HepG2 (cell line): ENCODE measurements around the gene FBXW4. TPM values are rescaled to one million over a fixed set of nuclear protein-coding genes. Genes with fewer than 3 reads are reported as not detected.

ENCODE experiments used
- ATAC-seq: fragments of 200-7000 bp; cut with Tn5 transposase; 3 replicates; pipeline ENCODE4 v1.9.1; 2020; ENCODE audit warnings: mild to moderate bottlenecking, moderate library complexity
- BruUV-seq: library from RNA; stranded (reverse); fragments of 400-500 nt; replicated peaks from 2 replicates; lab custom pipeline; 2021; lab: Mats Ljungman, UMichigan
- CTCF ChIA-PET: fragments of 300-600 bp; formaldehyde crosslinking; extraction: SDS; loops from one replicate; lab custom pipeline; 2021; ENCODE audit warnings: low total read pairs, inconsistent platforms, low intra/inter-chr PET ratio; lab: Yijun Ruan, JAX
- POLR2A ChIA-PET: fragments of 350-600 bp; sonication (Branson Sonifier 250); formaldehyde crosslinking; loops from one replicate; lab custom pipeline; 2020; ENCODE audit warnings: antibody characterized with exemption, inconsistent platforms; lab: Yijun Ruan, JAX
- DNase-seq: peaks from one replicate; pipeline ENCODE4 v3.0.0-alpha.2; 2015; ENCODE audit warnings: low spot score
- FAIRE-seq: peaks from 3 replicates; lab custom pipeline; 2011; peaks lifted over from hg19 to GRCh38; lab: Jason Lieb, UNC
- H2AFZ ChIP-seq: one replicate; pipeline ENCODE4 v1.6.1; 2011; ENCODE audit warnings: low read length, inconsistent platforms
- H3K27ac ChIP-seq: fragments of 300-600 bp; 3 replicates; pipeline ENCODE4 v1.8.0; 2011; ENCODE audit warnings: mixed run types, mild to moderate bottlenecking, mixed read lengths, low read length, inconsistent platforms; ENCODE audit not compliant: insufficient read depth; ENCODE audit errors: extremely low read length
- H3K27me3 ChIP-seq, 2 experiments: fragments of 200-600 bp in 1 of 2; 2 replicates in 1 of 2; 3 replicates in 1 of 2; pipeline versions ENCODE4 v1.6.0 to v1.8.0; 2011; ENCODE audit warnings: low read length in 2 of 2, mild to moderate bottlenecking in 2 of 2, moderate library complexity in 2 of 2, inconsistent platforms in 1 of 2; ENCODE audit not compliant: insufficient read depth in 2 of 2, control insufficient read depth in 1 of 2
- H3K36me3 ChIP-seq, 2 experiments: fragments of 200-600 bp in 1 of 2; replicated peaks in 1 of 2; 2 replicates in 1 of 2; 3 replicates in 1 of 2; pipeline versions ENCODE4 v1.5.1 to v1.8.0; 2011; ENCODE audit warnings: low read length in 2 of 2, inconsistent platforms in 1 of 2; ENCODE audit not compliant: insufficient read depth in 2 of 2, control insufficient read depth in 1 of 2
- H3K4me1 ChIP-seq: 2 replicates; pipeline ENCODE4 v1.5.1; 2012; ENCODE audit warnings: low read length, inconsistent platforms; ENCODE audit not compliant: insufficient read depth
- H3K4me2 ChIP-seq: 2 replicates; pipeline ENCODE4 v1.6.0; 2011; ENCODE audit warnings: low read depth, low read length, inconsistent platforms
- H3K4me3 ChIP-seq, 3 experiments: fragments of 200-600 bp in 1 of 3; sonication (generic), shearing (Covaris generic) in 1 of 3; replicated peaks in 1 of 3; 2 replicates each; pipeline ENCODE4 v1.5.1; 2011 to 2016; ENCODE audit warnings: low read length in 3 of 3, inconsistent platforms in 2 of 3, low read depth in 2 of 3, mild to moderate bottlenecking in 2 of 3, control low read depth in 1 of 3, mixed read lengths in 1 of 3; ENCODE audit not compliant: insufficient read depth in 1 of 3
- H3K79me2 ChIP-seq: one replicate; pipeline ENCODE4 v1.6.1; 2011; ENCODE audit warnings: low read length, inconsistent platforms; ENCODE audit not compliant: insufficient read depth
- H3K9ac ChIP-seq: 2 replicates; pipeline ENCODE4 v1.6.0; 2011; ENCODE audit warnings: mild to moderate bottlenecking, low read depth, low read length, inconsistent platforms; ENCODE audit not compliant: insufficient read depth
- H3K9me3 ChIP-seq: 2 replicates; pipeline ENCODE4 v1.5.1; 2012; ENCODE audit warnings: mild to moderate bottlenecking, low read length
- H4K20me1 ChIP-seq: 2 replicates; pipeline ENCODE4 v1.6.0; 2011; ENCODE audit warnings: inconsistent platforms, mild to moderate bottlenecking, low read length, moderate library complexity; ENCODE audit not compliant: insufficient read depth
- AGO2 ChIP-seq: fragments of 200-400 bp; formaldehyde crosslinking; optimal IDR thresholded peaks from 2 replicates; pipeline ENCODE3; 2017; ENCODE audit warnings: mild to moderate bottlenecking, low read depth, low read length, moderate library complexity
- SOX6 ChIP-seq, 2 experiments: fragments of 450-650 bp in 1 of 2; sonication (generic) in 1 of 2; formaldehyde crosslinking in 1 of 2; IDR thresholded peaks; 2 replicates each; pipeline versions ENCODE4 v1.4.0 to v1.6.1; 2017 to 2020; ENCODE audit warnings: antibody characterized with exemption in 1 of 2, mild to moderate bottlenecking in 1 of 2, missing genetic modification reagents in 1 of 2
- TSC22D2 ChIP-seq: sonication (generic); formaldehyde crosslinking; IDR thresholded peaks from 2 replicates; pipeline ENCODE4 v1.5.1; 2020; ENCODE audit warnings: missing genetic modification reagents, mild to moderate bottlenecking, borderline replicate concordance
- ZNF547 ChIP-seq: sonication (generic); formaldehyde crosslinking; IDR thresholded peaks from 2 replicates; pipeline ENCODE4 v1.5.1; 2020; ENCODE audit warnings: mild to moderate bottlenecking, missing genetic modification reagents
- WGBS: methylation state at CpG from one replicate; pipeline ENCODE4 v1.1.6; 2017; ENCODE audit warnings: low lambda C conversion rate; 5-methylcytosine and 5-hydroxymethylcytosine counted together
- in situ Hi-C: cut with HindIII; loops from 2 replicates; pipeline ENCODE4 v1.10.0; 2017; ENCODE audit warnings: low pct_unique_long_range_greater_than_20kb; ENCODE audit not compliant: extremely low pct_ligation_motif_present
- intact Hi-C: fragments of 100-400 bp; cut with micrococcal nuclease; formaldehyde crosslinking; loops from one replicate; pipeline ENCODE4 v1.10.0; 2022; ENCODE audit not compliant: unreplicated experiment
- polyA plus RNA-seq, 8 experiments: library from polyadenylated mRNA; depleted of rRNA in 3 of 8; stranded (reverse) in 7 of 8; unstranded in 1 of 8; fragments of >200 nt; fragmentation: Illumina TruSeq in 4 of 8; extraction: Trizol in 4 of 8; gene quantifications; 2 replicates each; pipeline versions ENCODE4 v1.2.1 to v1.2.3, GENCODE V29; 2011 to 2016; ENCODE audit warnings: low read depth in 4 of 8, missing spikeins in 1 of 8, mixed read lengths in 1 of 8; ENCODE audit not compliant: insufficient read depth in 1 of 8
- total RNA-seq, 5 experiments: library from RNA; depleted of rRNA; stranded (reverse); fragments of >200 nt; fragmentation: Illumina TruSeq; extraction: Trizol; gene quantifications; 2 replicates each; pipeline ENCODE4 v1.2.3, GENCODE V29; 2016; ENCODE audit warnings: low read depth in 1 of 5
- TF ChIP-seq, protein P1 (sequence below): sonication (generic); formaldehyde crosslinking; IDR thresholded peaks from 2 replicates; pipeline ENCODE4 v1.5.0; 2020; ENCODE audit warnings: missing genetic modification reagents
- TF ChIP-seq, protein P2 (sequence below): IDR thresholded peaks from 2 replicates; pipeline ENCODE4 v1.6.1; 2016; ENCODE audit warnings: control low read depth
- TF ChIP-seq, protein P3 (sequence below): sonication (generic); formaldehyde crosslinking; IDR thresholded peaks from 2 replicates; pipeline ENCODE4 v1.5.0; 2020; ENCODE audit warnings: missing genetic modification reagents, mild to moderate bottlenecking, borderline replicate concordance

FBXW4 gene
- total and polyA plus RNA-seq, 2 of the 13 experiments (the other 11 are each of a cell fraction or from before 2014, with no cell fraction given), result 23.5 to 33.7 TPM

DNA sequence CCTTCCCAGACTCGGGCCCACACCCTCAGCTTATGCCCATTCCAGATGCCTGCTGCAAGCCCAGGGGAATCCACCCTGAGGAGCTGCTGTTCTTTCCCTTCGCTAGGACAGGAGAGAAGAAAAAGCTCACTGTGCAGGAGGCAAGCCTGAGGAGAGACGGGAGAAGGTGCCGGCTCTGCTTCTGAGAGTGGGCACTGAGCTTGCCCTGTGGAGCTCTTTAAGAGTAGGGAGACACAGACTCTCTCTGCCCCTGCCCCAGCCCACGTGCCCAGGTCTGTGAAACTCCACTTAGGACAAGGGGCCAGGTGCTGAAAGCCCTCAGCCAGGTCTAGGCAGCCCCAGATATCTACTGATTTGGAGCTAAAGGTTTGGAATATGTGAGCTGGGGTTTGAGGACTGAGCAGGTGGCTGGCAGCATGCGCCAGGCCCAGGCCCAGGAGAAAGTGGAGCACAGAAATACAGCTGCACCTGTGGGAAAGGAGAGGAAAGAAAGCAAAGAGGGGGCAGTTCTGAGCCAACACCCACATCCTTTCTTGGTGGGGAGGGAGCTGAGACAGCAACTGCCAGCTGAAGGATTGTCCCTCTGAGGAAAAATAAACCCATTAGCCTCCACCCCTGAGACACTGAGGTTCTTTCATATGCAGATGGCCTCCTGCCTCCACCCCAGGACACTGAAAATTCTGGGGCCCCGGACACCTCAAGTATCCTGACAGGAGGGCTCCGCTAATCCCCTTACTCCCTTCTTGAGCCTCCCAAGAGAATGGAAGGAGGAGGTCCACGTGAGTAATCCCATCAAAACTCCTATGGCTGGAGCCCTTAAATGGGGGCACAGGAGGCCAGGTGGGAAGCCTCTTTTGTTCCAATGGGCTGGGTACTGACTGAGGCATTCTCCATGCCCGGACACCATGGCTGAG lies 114.2 kb downstream of the FBXW4 start:
- ChIA-PET CTCF (no interaction called here), POLR2A (no interaction called here)
- Histone ChIP-seq H4K20me1 (no peaks in the 10 kb centered on the region), H3K9me3 (no peaks in the 10 kb centered on the region), H3K4me1 (0 out of 2 replicates have a peak, but pooled peaks cover under 1% of the 10 kb centered on the region), H3K4me3 (no peak overlapping the region), H3K4me2 (no peak overlapping the region), H3K27me3 (no peaks in the 10 kb centered on the region), H3K9ac (no peak overlapping the region), H3K79me2 (no peaks in the 10 kb centered on the region), H2AFZ (no peak overlapping the region), H3K36me3 (peaks cover 3 to 25% of the 10 kb centered on the region in 2 experiments; a peak in 4 of 5 replicates), H3K27ac (no peak overlapping the region)
- intact Hi-C loops (no loop called here), in situ Hi-C loops (no loop called here)
- DNase-seq (no peak), ATAC-seq (no peak), FAIRE-seq (no peak)
- BruUV-seq, result no TSS peak
- peak; percentile 24 for TF ChIP-seq AGO2
- TF ChIP-seq, protein P1, sequence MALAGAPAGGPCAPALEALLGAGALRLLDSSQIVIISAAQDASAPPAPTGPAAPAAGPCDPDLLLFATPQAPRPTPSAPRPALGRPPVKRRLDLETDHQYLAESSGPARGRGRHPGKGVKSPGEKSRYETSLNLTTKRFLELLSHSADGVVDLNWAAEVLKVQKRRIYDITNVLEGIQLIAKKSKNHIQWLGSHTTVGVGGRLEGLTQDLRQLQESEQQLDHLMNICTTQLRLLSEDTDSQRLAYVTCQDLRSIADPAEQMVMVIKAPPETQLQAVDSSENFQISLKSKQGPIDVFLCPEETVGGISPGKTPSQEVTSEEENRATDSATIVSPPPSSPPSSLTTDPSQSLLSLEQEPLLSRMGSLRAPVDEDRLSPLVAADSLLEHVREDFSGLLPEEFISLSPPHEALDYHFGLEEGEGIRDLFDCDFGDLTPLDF (CRISPR knock-in tag), result no peak
- 93% methylated on average over 9 of the region's 10 CpGs for WGBS

DNA sequence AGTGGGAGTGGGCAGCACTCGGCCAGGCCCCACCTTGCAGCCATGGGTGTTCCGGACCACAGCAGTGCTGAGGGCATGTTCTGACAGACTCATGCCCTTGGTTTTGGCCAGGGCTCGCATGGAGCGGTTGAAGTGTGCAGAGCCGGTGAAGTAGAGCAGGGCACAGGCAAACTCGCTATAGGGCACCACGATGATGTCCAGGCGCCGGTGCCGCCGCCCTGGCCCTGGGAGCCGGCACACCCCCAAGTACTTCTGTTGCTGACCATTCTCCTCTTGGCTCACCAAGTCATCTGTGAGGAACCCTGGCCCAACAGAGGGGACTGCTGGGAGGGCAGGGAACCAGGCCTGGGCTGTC lies 115.5 kb downstream of the FBXW4 start:
- in situ Hi-C loops, result no loop called here
- Histone ChIP-seq H3K9ac (no peak overlapping the region), H3K27ac (no peak overlapping the region), H3K4me2 (no peak overlapping the region), H3K36me3 (peaks cover 2 to 19% of the 10 kb centered on the region in 2 experiments; a peak in 4 of 5 replicates), H3K4me1 (no peaks in the 10 kb centered on the region), H3K9me3 (no peaks in the 10 kb centered on the region), H3K79me2 (no peaks in the 10 kb centered on the region), H2AFZ (no peak overlapping the region), H4K20me1 (no peaks in the 10 kb centered on the region), H3K4me3 (no peak overlapping the region), H3K27me3 (no peaks in the 10 kb centered on the region)
- CTCF ChIA-PET, result no interaction called here
- TF ChIP-seq SOX6 (IDR thresholded peaks at IDR 0.05), result no peak
- TF ChIP-seq SOX6 (CRISPR knock-in tag; IDR thresholded peaks at IDR 0.05), result no peak
- TF ChIP-seq, protein P2, sequence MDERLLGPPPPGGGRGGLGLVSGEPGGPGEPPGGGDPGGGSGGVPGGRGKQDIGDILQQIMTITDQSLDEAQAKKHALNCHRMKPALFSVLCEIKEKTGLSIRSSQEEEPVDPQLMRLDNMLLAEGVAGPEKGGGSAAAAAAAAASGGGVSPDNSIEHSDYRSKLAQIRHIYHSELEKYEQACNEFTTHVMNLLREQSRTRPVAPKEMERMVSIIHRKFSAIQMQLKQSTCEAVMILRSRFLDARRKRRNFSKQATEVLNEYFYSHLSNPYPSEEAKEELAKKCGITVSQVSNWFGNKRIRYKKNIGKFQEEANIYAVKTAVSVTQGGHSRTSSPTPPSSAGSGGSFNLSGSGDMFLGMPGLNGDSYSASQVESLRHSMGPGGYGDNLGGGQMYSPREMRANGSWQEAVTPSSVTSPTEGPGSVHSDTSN (CRISPR knock-in tag), result no peak
- no peak for TF ChIP-seq TSC22D2
- TF ChIP-seq, protein P3, sequence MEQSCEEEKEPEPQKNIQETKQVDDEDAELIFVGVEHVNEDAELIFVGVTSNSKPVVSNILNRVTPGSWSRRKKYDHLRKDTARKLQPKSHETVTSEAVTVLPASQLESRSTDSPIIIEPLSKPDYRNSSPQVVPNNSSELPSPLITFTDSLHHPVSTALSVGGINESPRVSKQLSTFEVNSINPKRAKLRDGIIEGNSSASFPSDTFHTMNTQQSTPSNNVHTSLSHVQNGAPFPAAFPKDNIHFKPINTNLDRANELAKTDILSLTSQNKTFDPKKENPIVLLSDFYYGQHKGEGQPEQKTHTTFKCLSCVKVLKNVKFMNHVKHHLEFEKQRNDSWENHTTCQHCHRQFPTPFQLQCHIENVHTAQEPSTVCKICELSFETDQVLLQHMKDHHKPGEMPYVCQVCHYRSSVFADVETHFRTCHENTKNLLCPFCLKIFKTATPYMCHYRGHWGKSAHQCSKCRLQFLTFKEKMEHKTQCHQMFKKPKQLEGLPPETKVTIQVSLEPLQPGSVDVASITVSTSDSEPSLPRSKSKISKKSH (CRISPR knock-in tag), result no peak
- TF ChIP-seq ZNF547 (CRISPR knock-in tag), result no peak
- FAIRE-seq, result no peak
- 100% methylated on average over 1 of the region's 12 CpGs for WGBS
- POLR2A ChIA-PET, result no interaction called here
- ATAC-seq, result no peak
- no TSS peak for BruUV-seq
- intact Hi-C loops, result no loop called here
- no peak for DNase-seq
